Fibroblast of lung (primary cell): ENCODE measurements around the gene ITPRID2. TPM values are rescaled to one million over a fixed set of nuclear protein-coding genes. Genes with fewer than 3 reads are reported as not detected.

Source experiments
- DNase-seq, 2 donors: peaks; one replicate each; pipeline versions ENCODE4 v3.0.0 to v3.0.0-alpha.2; 2010; ENCODE audit warnings: low read depth in 2 of 2
- H2AFZ ChIP-seq: 2 replicates; pipeline ENCODE4 v1.5.1; 2012; ENCODE audit warnings: low read length, control low read depth, inconsistent platforms
- H3K27ac ChIP-seq: 2 replicates; pipeline ENCODE4 v1.5.1; 2011; ENCODE audit warnings: low read length, control low read depth; ENCODE audit not compliant: insufficient read depth
- H3K27me3 ChIP-seq: 2 replicates; pipeline ENCODE4 v1.5.1; 2011; ENCODE audit warnings: mild to moderate bottlenecking, low read length; ENCODE audit not compliant: control insufficient read depth, insufficient read depth
- H3K36me3 ChIP-seq: 2 replicates; pipeline ENCODE4 v1.5.1; 2011; ENCODE audit warnings: low read length; ENCODE audit not compliant: control insufficient read depth, insufficient read depth
- H3K4me1 ChIP-seq: 2 replicates; pipeline ENCODE4 v1.5.1; 2011; ENCODE audit warnings: low read length; ENCODE audit not compliant: control insufficient read depth, insufficient read depth; ENCODE audit errors: extremely low read depth
- H3K4me2 ChIP-seq: 2 replicates; pipeline ENCODE4 v1.5.1; 2011; ENCODE audit warnings: low read length, control low read depth; ENCODE audit not compliant: insufficient read depth; ENCODE audit errors: extremely low read depth
- H3K4me3 ChIP-seq, 4 experiments: fragments of 200-600 bp in 1 of 4; sonication (generic) in 1 of 4; replicated peaks in 1 of 4; 2 replicates each; pipeline ENCODE4 v1.5.1; 2011 to 2016; ENCODE audit warnings: low read length in 4 of 4, low read depth in 3 of 4, mild to moderate bottlenecking in 3 of 4, control low read depth in 2 of 4, inconsistent platforms in 1 of 4, mixed read lengths in 1 of 4; ENCODE audit not compliant: insufficient read depth in 1 of 4; ENCODE audit errors: control extremely low read depth in 1 of 4
- H3K79me2 ChIP-seq: 2 replicates; pipeline ENCODE4 v1.5.1; 2012; ENCODE audit warnings: mild to moderate bottlenecking, low read length, inconsistent platforms; ENCODE audit not compliant: control insufficient read depth, insufficient read depth
- H3K9ac ChIP-seq: 2 replicates; pipeline ENCODE4 v1.5.1; 2011; ENCODE audit warnings: mild to moderate bottlenecking, low read length, control low read depth; ENCODE audit not compliant: insufficient read depth
- H3K9me3 ChIP-seq: 2 replicates; pipeline ENCODE4 v1.5.1; 2012; ENCODE audit warnings: low read depth, low read length; ENCODE audit not compliant: control insufficient read depth, insufficient read depth
- H4K20me1 ChIP-seq: 2 replicates; pipeline ENCODE4 v1.5.1; 2011; ENCODE audit warnings: low read length; ENCODE audit not compliant: control insufficient read depth, insufficient read depth; ENCODE audit errors: extremely low read depth
- EZH2 ChIP-seq: IDR thresholded peaks from 2 replicates; pipeline ENCODE4 v1.5.1; 2012; ENCODE audit warnings: low read length, control low read depth, mild to moderate bottlenecking; ENCODE audit errors: missing control alignments
- polyA plus RNA-seq, 2 donors: library from polyadenylated mRNA; depleted of rRNA in 1 of 2; stranded (reverse) in 1 of 2; unstranded in 1 of 2; fragments of >200 nt; gene quantifications; 2 replicates each; pipeline ENCODE4 v1.2.1, GENCODE V29; 2011 to 2012; ENCODE audit warnings: missing spikeins in 1 of 2
- total RNA-seq: library from RNA; depleted of rRNA; stranded (reverse); fragments of >200 nt; gene quantifications from 2 replicates; pipeline ENCODE4 v1.2.1, GENCODE V29; 2014
- TF ChIP-seq, protein P1 (sequence below), 2 donors: IDR thresholded peaks in 1 of 2; conservative IDR thresholded peaks in 1 of 2; 1 replicate in 1 of 2; 2 replicates in 1 of 2; pipeline ENCODE4 v1.5.1; 2011 to 2012; ENCODE audit warnings: low read length in 2 of 2, control low read depth in 1 of 2, inconsistent platforms in 1 of 2, low read depth in 1 of 2, mild to moderate bottlenecking in 1 of 2

ITPRID2 gene
- total and polyA plus RNA-seq, 2 donors (not counting 1 experiment from before 2014, with no cell fraction given): 70.5 to 179 TPM

DNA sequence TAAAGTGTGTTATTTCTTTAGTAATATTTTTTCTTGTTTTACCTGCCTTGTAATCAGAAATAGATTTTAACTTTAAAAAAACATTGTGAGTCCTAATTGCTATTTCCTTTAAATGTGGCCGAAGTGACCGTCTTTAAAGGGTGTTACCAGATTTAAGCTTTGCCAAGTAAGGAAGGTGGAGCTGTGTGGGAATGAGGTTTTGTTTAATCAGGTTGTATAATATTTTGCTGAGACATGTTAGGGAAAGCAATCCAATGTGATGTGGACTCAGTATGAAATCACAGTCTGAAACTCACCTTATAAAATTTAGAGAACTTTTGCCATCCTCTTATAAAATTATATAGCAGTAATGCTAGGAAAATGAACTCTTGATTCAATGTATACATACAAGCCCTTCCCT is 32.9 kb upstream of the ITPRID2 start:
- H3K4me3 ChIP-seq: no peak overlapping the region
- no peaks in the 10 kb centered on the region for H3K79me2 ChIP-seq
- no peak overlapping the region for H2AFZ ChIP-seq
- DNase-seq: no peak
- H3K9ac ChIP-seq: no peak overlapping the region
- H4K20me1 ChIP-seq: no peaks in the 10 kb centered on the region
- no peak overlapping the region for H3K4me2 ChIP-seq
- H3K27ac ChIP-seq: no peak overlapping the region
- TF ChIP-seq EZH2: no peak
- TF ChIP-seq, protein P1, sequence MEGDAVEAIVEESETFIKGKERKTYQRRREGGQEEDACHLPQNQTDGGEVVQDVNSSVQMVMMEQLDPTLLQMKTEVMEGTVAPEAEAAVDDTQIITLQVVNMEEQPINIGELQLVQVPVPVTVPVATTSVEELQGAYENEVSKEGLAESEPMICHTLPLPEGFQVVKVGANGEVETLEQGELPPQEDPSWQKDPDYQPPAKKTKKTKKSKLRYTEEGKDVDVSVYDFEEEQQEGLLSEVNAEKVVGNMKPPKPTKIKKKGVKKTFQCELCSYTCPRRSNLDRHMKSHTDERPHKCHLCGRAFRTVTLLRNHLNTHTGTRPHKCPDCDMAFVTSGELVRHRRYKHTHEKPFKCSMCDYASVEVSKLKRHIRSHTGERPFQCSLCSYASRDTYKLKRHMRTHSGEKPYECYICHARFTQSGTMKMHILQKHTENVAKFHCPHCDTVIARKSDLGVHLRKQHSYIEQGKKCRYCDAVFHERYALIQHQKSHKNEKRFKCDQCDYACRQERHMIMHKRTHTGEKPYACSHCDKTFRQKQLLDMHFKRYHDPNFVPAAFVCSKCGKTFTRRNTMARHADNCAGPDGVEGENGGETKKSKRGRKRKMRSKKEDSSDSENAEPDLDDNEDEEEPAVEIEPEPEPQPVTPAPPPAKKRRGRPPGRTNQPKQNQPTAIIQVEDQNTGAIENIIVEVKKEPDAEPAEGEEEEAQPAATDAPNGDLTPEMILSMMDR (conservative IDR thresholded peaks at IDR 0.05 in 1 of 2, IDR thresholded peaks at IDR 0.05 in 1 of 2; ENCODE audit: low read depth in 1 of 2, low read length in 2 of 2): no peak
- H3K36me3 ChIP-seq: no peaks in the 10 kb centered on the region
- no peaks in the 10 kb centered on the region for H3K27me3 ChIP-seq
- no peaks in the 10 kb centered on the region for H3K9me3 ChIP-seq
- no peaks in the 10 kb centered on the region for H3K4me1 ChIP-seq

DNA sequence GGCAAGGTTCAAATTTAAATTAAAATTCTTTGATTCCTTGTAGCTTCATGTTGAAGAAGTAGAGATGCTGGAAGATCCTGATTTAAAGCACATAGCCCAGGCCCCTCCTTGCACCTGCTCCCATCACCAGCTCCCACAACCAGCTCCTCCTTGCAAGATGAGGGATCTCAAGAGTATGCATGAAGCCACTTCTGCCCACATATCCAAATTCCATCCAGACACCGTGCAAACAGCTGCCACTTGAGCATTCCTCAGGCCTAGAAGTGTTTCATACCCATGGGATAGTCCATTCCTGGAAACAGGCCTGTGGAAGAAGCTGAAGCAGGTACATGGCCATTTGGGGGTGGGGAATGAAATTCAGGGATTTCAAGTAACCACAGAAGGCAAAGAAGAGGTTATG is 32.4 kb upstream of the ITPRID2 start:
- TF ChIP-seq EZH2: no peak
- TF ChIP-seq, protein P1 (conservative IDR thresholded peaks at IDR 0.05 in 1 of 2, IDR thresholded peaks at IDR 0.05 in 1 of 2; ENCODE audit: low read depth in 1 of 2, low read length in 2 of 2): no peak
- H3K4me1 ChIP-seq: no peaks in the 10 kb centered on the region
- H3K27ac ChIP-seq: no peak overlapping the region
- H3K9me3 ChIP-seq: no peaks in the 10 kb centered on the region
- DNase-seq: peak in 1 of 2 donors; percentile 29
- no peak overlapping the region for H3K4me3 ChIP-seq
- H4K20me1 ChIP-seq: no peaks in the 10 kb centered on the region
- H3K9ac ChIP-seq: no peak overlapping the region
- no peaks in the 10 kb centered on the region for H3K27me3 ChIP-seq
- H3K36me3 ChIP-seq: no peaks in the 10 kb centered on the region
- H3K4me2 ChIP-seq: no peak overlapping the region
- no peak overlapping the region for H2AFZ ChIP-seq
- H3K79me2 ChIP-seq: no peaks in the 10 kb centered on the region

DNA sequence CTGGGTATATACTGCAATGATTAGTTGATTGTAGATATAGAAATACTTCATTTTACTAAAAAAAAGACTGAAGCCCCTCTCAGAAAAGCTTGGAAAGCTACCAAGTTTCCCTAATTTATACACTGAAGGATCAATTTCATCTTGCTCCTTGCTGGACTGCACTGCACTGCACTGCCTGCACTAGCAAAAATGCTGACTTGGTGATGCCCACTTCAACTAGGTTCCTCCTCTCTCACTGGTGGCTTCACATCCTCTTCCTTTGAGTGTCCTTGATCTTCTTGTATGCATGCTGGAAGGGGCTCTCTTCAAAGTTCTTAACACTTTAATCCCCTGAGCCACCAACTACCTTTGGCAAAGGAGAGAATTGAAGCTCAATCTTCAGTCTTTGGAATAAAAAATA is 31.7 kb upstream of the ITPRID2 start:
- Histone ChIP-seq H3K79me2 (no peaks in the 10 kb centered on the region), H3K4me3 (no peak overlapping the region), H3K27ac (no peak overlapping the region), H3K4me1 (no peaks in the 10 kb centered on the region), H4K20me1 (no peaks in the 10 kb centered on the region), H3K4me2 (no peak overlapping the region), H3K9me3 (no peaks in the 10 kb centered on the region), H2AFZ (no peak overlapping the region), H3K9ac (no peak overlapping the region), H3K36me3 (no peaks in the 10 kb centered on the region), H3K27me3 (no peaks in the 10 kb centered on the region)
- no peak for TF ChIP-seq EZH2
- TF ChIP-seq, protein P1 (conservative IDR thresholded peaks at IDR 0.05 in 1 of 2, IDR thresholded peaks at IDR 0.05 in 1 of 2; ENCODE audit: low read depth in 1 of 2, low read length in 2 of 2): no peak
- no peak for DNase-seq
